Sigmoid colon (tissue), 7 donors: ENCODE results near the gene FOXM1. TPM values are rescaled to one million over a fixed set of nuclear protein-coding genes. Genes with fewer than 3 reads are reported as not detected.
"Not testable (repeated sequence)": the region's sequence is repeated elsewhere in the genome, so short reads cannot be mapped to it uniquely, and the experiment has no call there.

Source experiments
- DNase-seq: peaks from one replicate; pipeline ENCODE4 v3.0.0-alpha.2; 2019
- H3K27ac ChIP-seq, 4 donors: fragments of 200-600 bp; sonication (generic); one replicate each; pipeline ENCODE4 v1.5.1; 2016 to 2019; ENCODE audit warnings: mild to moderate bottlenecking in 1 of 4
- H3K27me3 ChIP-seq, 3 donors: fragments of 200-600 bp; sonication (generic); one replicate each; pipeline ENCODE4 v1.5.1; 2019; ENCODE audit warnings: mild to moderate bottlenecking in 1 of 3
- H3K36me3 ChIP-seq, 4 donors: fragments of 200-600 bp; sonication (generic); one replicate each; pipeline ENCODE4 v1.5.1; 2016 to 2019
- H3K4me1 ChIP-seq, 4 donors: fragments of 200-600 bp; sonication (generic); one replicate each; pipeline ENCODE4 v1.5.1; 2017 to 2019
- H3K4me3 ChIP-seq, 4 donors: fragments of 200-600 bp; sonication (generic); one replicate each; pipeline ENCODE4 v1.5.1; 2017 to 2019; ENCODE audit warnings: mild to moderate bottlenecking in 2 of 4, moderate library complexity in 1 of 4
- H3K9me3 ChIP-seq, 4 donors: fragments of 200-600 bp in 3 of 4; sonication (generic) in 3 of 4; one replicate each; pipeline versions ENCODE4 v1.5.1 to v1.6.1; 2013 to 2019
- CTCF ChIP-seq, 4 experiments: fragments of 450-650 bp in 3 of 4; fragments of 200-600 bp in 1 of 4; IDR thresholded peaks; one replicate each; pipeline ENCODE4 v1.5.1; 2016 to 2019; ENCODE audit warnings: antibody characterized with exemption in 4 of 4, mild to moderate bottlenecking in 3 of 4, moderate library complexity in 2 of 4
- EP300 ChIP-seq, 4 donors: sonication (generic); formaldehyde crosslinking; IDR thresholded peaks; one replicate each; pipeline ENCODE4 v1.6.1; 2017; ENCODE audit warnings: antibody characterized with exemption in 4 of 4
- POLR2A ChIP-seq, 2 donors: fragments of 450-650 bp; IDR thresholded peaks; one replicate each; pipeline ENCODE4 v1.6.1; 2016; ENCODE audit warnings: antibody characterized with exemption in 2 of 2, mild to moderate bottlenecking in 2 of 2, moderate library complexity in 2 of 2
- POLR2AphosphoS5 ChIP-seq, 4 donors: sonication (generic); formaldehyde crosslinking; IDR thresholded peaks; one replicate each; pipeline ENCODE4 v1.6.1; 2017; ENCODE audit warnings: antibody characterized with exemption in 4 of 4
- WGBS, 2 donors: extraction: QIAGEN DNeasy Blood & Tissue Kit; methylation state at CpG; one replicate each; pipeline ENCODE4 v1.1.7; 2013; 5-methylcytosine and 5-hydroxymethylcytosine counted together
- intact Hi-C: fragments of 100-400 bp; cut with DNase I; formaldehyde crosslinking; loops from one replicate; pipeline ENCODE4 v1.15.1; 2023
- polyA plus RNA-seq, 3 donors: library from polyadenylated mRNA; stranded (reverse); fragments of 200-250 nt; gene quantifications; one replicate each; pipeline ENCODE4 v1.2.3, GENCODE V29; 2013
- total RNA-seq, 4 donors: library from RNA; depleted of rRNA; stranded (reverse); fragments of >200 nt; gene quantifications; one replicate each; pipeline ENCODE4 v1.1.0, GENCODE V29; 2016
- donor health status: healthy with polysubstance abuse.
- donor health status: Bipolar disorder and iron deficiency.
- donor health status: healthy.

Gene FOXM1
- total and polyA plus RNA-seq, 7 donors = 0.36 to 34.9 (median 2.4) TPM; not detected in 1

GRCh38 chr12:2884810-2885209, 7.8 kb upstream of the FOXM1 start:
- H3K36me3 ChIP-seq = no peaks in the 10 kb centered on the region
- no peak overlapping the region for H3K27ac ChIP-seq
- H3K27me3 ChIP-seq = no peaks in the 10 kb centered on the region
- H3K4me3 ChIP-seq = no peak overlapping the region
- no peaks in the 10 kb centered on the region for H3K9me3 ChIP-seq
- 58 to 88% methylated on average over 2 of the region's 2 CpGs for WGBS, 2 donors
- H3K4me1 ChIP-seq = peaks cover 0 to 2% (median 0%) of the 10 kb centered on the region in 4 donors
- intact Hi-C loops = no loop called here
- TF ChIP-seq POLR2AphosphoS5 (IDR thresholded peaks at IDR 0.05) (no peak), POLR2A (IDR thresholded peaks at IDR 0.05) (no peak), EP300 (IDR thresholded peaks at IDR 0.05) (no peak), CTCF (IDR thresholded peaks at IDR 0.05) (no peak)
- DNase-seq = no peak

- DNase-seq = peak; percentile 4
- intact Hi-C loops = no loop called here
- peaks cover 0 to 19% (median 17%) of the 10 kb centered on the region in 4 donors for H3K4me1 ChIP-seq
- no peaks in the 10 kb centered on the region for H3K9me3 ChIP-seq
- TF ChIP-seq CTCF (IDR thresholded peaks at IDR 0.05) (no peak), POLR2AphosphoS5 (IDR thresholded peaks at IDR 0.05) (no peak), EP300 (IDR thresholded peaks at IDR 0.05) (no peak), POLR2A (IDR thresholded peaks at IDR 0.05) (no peak)
- whole genome bisulfite sequencing, 2 donors = 97 to 98% methylated on average over 3 of the region's 3 CpGs
- H3K36me3 ChIP-seq = no peaks in the 10 kb centered on the region
- H3K27me3 ChIP-seq = no peaks in the 10 kb centered on the region
- H3K4me3 ChIP-seq = no peak overlapping the region
- H3K27ac ChIP-seq = no peak overlapping the region
Observed at GRCh38 chr12:2879853-2880252, 2.9 kb upstream of the FOXM1 start.

DNA sequence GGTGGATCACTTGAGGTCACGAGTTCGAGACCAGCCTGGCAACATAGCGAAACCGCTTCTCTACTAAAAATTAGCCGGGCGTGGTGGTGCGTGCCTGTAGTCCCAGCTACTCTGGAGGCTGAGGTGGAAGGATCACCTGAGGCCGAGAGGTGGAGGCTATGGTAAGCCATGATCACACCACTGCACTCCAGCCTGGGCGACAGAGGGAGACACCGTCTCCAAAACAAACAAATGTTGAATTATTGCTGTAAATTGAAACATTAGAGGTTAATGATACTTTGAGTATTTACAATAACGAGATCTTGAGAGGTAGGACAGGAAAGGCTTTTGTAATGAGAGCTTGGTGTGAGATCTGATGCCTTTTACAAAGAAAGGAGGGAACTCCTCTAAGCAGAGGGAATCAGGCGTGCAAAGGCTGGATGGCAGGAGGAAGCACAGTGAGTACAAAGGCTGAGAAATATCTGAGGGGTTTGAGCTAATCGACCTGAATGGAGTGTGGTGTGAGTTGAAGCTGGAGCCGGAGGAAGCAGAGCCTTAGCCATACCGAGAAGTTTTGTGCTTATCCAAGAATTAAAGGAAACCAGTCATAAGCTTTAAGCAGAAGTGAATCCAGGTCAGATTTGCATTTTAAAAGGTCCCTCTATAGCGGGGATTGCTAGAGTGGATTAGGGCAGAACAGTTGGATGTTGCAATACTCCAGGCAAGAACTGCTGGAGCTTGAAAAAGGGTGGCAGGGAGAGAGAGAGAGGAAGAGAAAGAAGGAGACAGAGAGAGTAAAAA, 1.2 kb upstream of the FOXM1 start:
- H3K4me1 ChIP-seq = peaks cover 0 to 19% (median 17%) of the 10 kb centered on the region in 4 donors
- H3K9me3 ChIP-seq = no peaks in the 10 kb centered on the region
- intact Hi-C loops = no loop called here
- H3K36me3 ChIP-seq = no peaks in the 10 kb centered on the region
- no peaks in the 10 kb centered on the region for H3K27me3 ChIP-seq
- 28 to 48% methylated on average over 16 of the region's 16 CpGs for WGBS, 2 donors
- no peak for TF ChIP-seq EP300 (IDR thresholded peaks at IDR 0.05)
- no peak for TF ChIP-seq CTCF (IDR thresholded peaks at IDR 0.05)
- no peak for TF ChIP-seq POLR2AphosphoS5 (IDR thresholded peaks at IDR 0.05)
- no peak for TF ChIP-seq POLR2A (IDR thresholded peaks at IDR 0.05)
- peak overlapping the region; percentile 70 to 94 (median 85) for H3K4me3 ChIP-seq
- DNase-seq = peak; percentile 40
- peak overlapping the region; percentile 85 to 95 (median 92) for H3K27ac ChIP-seq

GRCh38 chr12:2876431-2877046, 435 bp downstream of the FOXM1 start:
- Histone ChIP-seq H3K27ac (peak overlapping the region; percentile 85 to 95 (median 92)), H3K4me1 (peaks cover 0 to 19% (median 17%) of the 10 kb centered on the region in 4 donors), H3K27me3 (no peaks in the 10 kb centered on the region), H3K9me3 (no peaks in the 10 kb centered on the region), H3K4me3 (peak overlapping the region; percentile 70 to 94 (median 85)), H3K36me3 (no peaks in the 10 kb centered on the region)
- intact Hi-C loops = no loop called here
- no peak for TF ChIP-seq POLR2AphosphoS5 (IDR thresholded peaks at IDR 0.05)
- TF ChIP-seq POLR2A (IDR thresholded peaks at IDR 0.05) = no peak
- TF ChIP-seq EP300 (IDR thresholded peaks at IDR 0.05) = no peak
- TF ChIP-seq CTCF (IDR thresholded peaks at IDR 0.05) = no peak
- DNase-seq = peak; percentile 62
- WGBS, 2 donors = 3 to 5% methylated on average over 38 of the region's 38 CpGs

GRCh38 chr12:2868986-2869632, 7.9 kb downstream of the FOXM1 start:
- H3K4me1 ChIP-seq, H3K9me3 ChIP-seq, H3K36me3 ChIP-seq, intact Hi-C loops, H3K27ac ChIP-seq, H3K4me3 ChIP-seq, H3K27me3 ChIP-seq, DNase-seq: not testable (repeated sequence)
- WGBS, 2 donors = 95 to 96% methylated on average over 9 of the region's 9 CpGs
